Stimulated activated CD8-positive, alpha-beta memory T cell treated with anti-CD3 and anti-CD28 coated beads, Interleukin-2, amount 100 ng/mL, for 48 hours (primary cell): ENCODE measurements around the gene FHIT.

Experiments
- DNase-seq, 2 donors: peaks; one replicate each; pipeline ENCODE4 v3.0.0-alpha.2; 2020; ENCODE audit warnings: low read depth in 2 of 2

FHIT gene

GRCh38 chr3:59797533-59797932 lies 1453.7 kb downstream of the FHIT start:
- DNase-seq = no peak

GRCh38 chr3:59796456-59796855 lies 1454.8 kb downstream of the FHIT start:
- DNase-seq = no peak

DNA sequence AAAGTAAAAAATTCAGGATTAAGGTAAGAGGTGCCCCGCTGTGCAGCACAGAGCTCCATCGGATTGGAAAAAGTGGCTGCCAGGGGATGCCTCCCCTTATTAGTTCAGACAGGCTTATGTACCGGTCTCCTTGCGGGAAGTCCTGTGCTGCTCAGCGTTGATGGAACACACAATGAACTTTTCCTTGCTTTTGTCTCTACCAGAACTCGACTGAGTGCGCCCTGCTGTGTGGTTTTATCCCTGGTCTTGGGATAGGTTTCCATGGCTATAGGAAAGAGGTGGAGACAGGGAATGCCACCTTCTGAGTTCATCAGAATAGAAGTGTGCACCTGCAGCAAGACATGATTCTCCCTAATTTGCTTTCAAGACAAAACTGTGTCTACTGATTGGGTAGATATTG lies 1455.5 kb downstream of the FHIT start:
- DNase-seq = no peak

- DNase-seq = no peak
These were observed 1457.3 kb downstream of the FHIT start for GRCh38 chr3:59793976-59794375.

- no peak for DNase-seq
These were observed 1459.4 kb downstream of the FHIT start for GRCh38 chr3:59791774-59792308.

GRCh38 chr3:59790241-59790640 lies 1461.0 kb downstream of the FHIT start:
- DNase-seq = no peak

GRCh38 chr3:59788801-59789200 lies 1462.5 kb downstream of the FHIT start:
- DNase-seq = no peak

DNA sequence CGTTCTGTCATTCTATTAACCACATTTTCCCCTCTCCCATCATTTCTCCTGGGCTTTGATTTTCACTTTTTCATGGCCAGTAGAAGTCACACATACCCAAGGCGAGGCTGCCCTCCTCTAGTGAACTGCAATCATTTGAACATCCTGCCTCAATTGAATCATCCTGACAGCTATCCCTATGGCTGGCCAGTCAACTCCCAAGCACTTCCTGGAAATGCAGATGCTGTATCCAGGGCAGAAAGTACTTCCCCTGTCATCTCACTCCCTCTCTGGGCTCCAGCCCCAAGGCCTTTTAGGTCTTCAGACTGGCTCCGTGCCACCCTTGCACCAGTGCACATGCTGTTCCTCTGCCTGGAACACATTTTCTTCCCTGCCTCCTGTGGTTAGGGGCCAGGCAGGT lies 1463.1 kb downstream of the FHIT start:
- DNase-seq = no peak

- DNase-seq = no peak
These were observed 1464.9 kb downstream of the FHIT start for GRCh38 chr3:59786374-59786773.

GRCh38 chr3:59784164-59784563 lies 1467.1 kb downstream of the FHIT start:
- DNase-seq = no peak

DNA sequence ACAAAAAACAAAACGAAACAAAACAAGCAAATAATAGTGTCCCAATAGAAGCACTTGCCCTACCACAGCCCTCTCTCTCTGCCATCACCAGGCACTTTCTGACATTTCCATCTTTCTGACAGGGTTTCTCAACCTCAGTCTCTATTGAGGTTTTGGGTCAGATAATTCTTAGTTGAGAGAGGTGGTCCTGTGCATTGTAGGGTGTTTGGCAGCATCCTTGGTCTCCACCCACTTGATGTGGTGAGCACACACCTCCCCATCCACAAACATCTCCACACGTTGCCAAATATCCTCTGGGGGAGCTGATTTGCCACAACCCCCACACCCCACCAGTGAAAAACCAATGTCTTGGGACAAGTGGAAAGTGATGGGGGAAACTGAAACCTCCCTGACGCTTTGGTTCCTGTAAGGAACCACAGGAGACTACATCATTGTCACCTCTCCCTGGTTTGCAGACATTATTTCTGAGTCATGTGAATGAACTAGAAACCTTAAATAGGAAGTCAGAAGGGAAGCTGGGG lies 1467.7 kb downstream of the FHIT start:
- DNase-seq = peak in 1 of 2 donors; percentile 23

DNA sequence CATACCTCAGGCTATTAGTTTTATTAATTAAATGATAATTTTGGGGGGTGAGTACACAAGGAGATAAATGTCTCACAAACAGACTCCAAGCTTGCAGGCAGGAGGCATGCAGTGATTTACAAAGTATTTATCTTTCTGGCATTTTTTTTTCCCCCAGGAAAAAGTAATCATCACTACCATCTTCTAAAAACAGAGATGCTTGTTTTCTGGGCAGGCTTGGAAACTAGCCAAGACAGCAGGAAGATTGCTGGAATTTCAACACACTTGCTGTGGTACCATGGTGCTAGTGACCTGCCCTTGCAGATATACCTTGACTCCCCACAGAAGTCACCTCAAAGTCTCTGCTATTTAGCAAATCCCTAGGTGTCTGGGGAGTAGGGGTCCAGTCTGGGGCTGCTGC lies 1468.6 kb downstream of the FHIT start:
- no peak for DNase-seq

DNA sequence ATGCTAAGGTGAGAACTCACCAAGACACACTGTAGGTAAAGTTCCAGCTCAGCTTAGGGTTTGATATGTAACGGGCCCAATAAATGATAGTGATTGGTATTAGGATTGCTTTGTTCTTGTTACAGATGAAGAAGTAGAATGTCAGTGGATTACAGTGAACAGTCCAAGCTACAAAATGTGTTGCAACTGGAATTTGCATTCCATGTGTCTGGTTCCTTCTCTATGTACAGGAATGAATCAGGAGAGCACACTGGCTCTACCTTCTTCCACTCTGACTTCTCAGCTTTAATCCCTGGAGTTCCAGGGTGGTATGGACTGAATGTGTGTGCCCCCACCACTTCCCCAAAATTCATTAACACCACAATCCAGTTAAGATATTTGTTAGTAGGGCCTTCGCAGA lies 1471.0 kb downstream of the FHIT start:
- DNase-seq = no peak

GRCh38 chr3:59779260-59779659 lies 1472.0 kb downstream of the FHIT start:
- DNase-seq = no peak

DNA sequence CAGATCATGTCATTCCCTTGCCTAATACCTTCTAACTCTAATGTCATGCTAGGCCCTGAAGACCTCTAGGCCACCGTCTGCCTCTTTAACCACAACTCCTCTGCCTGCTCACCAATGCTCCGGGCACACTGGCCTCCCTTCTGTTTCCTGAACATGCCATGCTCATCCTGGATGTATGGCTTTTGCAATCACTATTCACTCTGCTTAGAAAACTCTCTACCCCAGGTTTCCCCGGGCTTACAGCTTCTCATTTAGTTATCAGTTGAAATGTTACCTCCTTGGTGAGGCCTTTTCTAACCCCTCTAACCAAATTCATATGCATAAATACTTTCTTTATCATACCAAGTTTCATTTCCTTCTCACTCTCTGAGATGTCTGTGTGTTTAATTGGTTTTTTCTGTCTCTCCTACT lies 1473.6 kb downstream of the FHIT start:
- DNase-seq = no peak

GRCh38 chr3:59777066-59777465 lies 1474.2 kb downstream of the FHIT start:
- DNase-seq = no peak

- no peak for DNase-seq
These were observed 1475.4 kb downstream of the FHIT start for GRCh38 chr3:59775761-59776325.

- DNase-seq = no peak
These were observed 1476.1 kb downstream of the FHIT start for GRCh38 chr3:59775106-59775505.

DNA sequence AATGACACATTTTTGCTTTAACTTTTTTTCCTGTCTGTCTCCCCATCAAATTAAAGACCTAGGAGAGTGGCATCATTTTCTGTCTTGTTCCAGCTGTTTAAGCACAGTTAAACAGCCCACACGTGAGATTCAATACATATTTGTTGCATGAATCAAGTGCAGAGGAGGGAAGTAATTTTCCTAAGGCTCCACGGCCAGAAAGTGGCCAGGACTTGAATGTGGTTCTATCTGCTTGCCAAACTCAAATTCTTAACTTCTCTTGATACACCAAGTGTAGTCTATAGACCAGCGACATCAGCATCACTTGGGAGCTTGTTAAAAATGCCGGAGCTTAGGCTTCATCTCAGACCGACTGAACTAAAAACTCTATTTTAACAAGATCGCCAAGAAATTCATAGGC lies 1476.6 kb downstream of the FHIT start:
- DNase-seq = no peak

DNA sequence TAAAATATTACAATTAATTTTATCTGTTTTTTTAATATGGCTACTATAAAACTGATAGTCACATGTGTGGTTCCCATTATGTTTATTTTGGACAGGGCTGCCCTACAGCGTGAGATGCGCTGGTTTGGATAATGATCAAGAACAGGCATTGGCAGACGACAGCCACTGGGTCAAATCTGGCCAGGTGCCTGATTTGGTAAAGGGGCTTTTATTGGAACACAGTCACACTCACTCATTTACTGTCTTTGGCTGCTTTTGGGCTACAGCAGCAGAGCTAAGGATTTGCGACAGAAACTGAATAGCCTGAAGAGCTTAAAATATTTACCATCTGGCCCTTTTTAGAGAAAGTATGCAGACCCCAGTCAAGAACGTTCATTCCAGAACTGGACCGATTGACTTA lies 1477.3 kb downstream of the FHIT start:
- no peak for DNase-seq

- peak in 1 of 2 donors; percentile 12 for DNase-seq
These were observed 1478.5 kb downstream of the FHIT start for GRCh38 chr3:59772416-59773408.

DNA sequence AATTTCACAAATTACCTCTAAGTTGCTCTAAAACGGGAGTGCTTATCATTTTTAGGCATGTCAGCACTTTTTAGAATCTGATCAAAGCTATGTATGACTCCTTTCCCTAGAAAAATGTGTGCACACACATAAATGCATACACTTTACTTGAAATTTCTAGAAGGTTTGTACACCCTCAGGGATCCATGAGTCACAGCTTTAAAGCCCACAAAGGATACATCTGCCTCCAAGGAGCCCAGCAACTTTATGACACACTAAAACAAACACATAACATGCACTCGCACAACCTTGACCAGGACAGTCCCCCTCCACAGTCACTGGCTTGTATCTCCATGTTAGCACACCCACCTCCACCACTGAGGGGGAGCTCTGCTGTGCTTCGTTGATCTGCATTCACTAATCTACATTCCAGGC lies 1479.5 kb downstream of the FHIT start:
- DNase-seq = no peak
